Measurements from ENCODE around the gene NBPF1. TPM values are rescaled to one million over a fixed set of nuclear protein-coding genes. Genes with fewer than 3 reads are reported as not detected.

Gene NBPF1
- total and polyA plus RNA-seq, 9 of the 15 experiments (the other 6 are each of a cell fraction or from before 2014, with no cell fraction given), result 5.2 to 42.6 (median 24.1) TPM

DNA sequence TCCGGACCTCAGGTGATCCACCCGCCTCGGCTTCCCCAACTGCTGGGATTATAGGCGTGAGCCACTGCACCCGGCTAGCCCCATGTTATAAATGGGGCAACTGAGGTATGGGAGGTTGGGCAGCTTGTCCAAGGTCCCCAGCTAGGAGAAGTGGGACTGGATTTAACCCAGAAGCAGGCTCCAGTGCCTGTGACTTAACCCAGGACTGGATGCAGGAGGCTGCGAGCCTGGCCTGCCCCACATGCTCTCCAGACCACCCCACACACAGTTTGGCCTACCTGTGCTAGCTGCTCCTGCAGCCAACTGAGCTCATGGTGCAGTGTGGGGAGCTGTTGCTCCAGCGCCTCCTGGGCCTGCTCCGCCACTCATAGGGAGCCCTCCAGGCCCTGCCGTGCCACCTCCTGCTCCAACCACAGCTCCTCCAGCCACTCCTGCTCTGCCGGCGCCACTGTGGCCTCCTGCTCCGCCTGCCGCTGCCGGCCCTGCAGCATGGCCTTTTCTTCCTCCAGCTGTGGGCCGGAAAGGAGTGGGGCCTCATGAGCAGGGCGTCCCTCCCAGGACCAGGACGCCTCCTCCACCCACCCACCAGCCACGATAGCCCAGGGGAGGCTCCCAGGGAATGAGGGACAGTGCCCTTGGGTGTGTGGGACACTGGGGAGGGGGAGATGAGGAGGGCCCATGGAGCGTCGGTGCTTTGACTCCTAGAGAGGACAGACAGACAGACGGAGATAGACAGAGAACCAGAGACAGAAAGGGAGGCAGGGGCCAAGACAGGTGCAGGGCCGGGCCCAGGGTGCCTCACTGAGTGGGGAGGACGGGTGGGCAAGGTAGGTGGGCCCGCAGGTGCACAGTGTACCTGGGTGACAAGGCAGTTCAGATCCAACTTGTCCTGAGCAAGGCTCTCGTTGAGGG is 12.4 kb upstream of the NBPF1 start (continued):
- TF ChIP-seq, protein P1, sequence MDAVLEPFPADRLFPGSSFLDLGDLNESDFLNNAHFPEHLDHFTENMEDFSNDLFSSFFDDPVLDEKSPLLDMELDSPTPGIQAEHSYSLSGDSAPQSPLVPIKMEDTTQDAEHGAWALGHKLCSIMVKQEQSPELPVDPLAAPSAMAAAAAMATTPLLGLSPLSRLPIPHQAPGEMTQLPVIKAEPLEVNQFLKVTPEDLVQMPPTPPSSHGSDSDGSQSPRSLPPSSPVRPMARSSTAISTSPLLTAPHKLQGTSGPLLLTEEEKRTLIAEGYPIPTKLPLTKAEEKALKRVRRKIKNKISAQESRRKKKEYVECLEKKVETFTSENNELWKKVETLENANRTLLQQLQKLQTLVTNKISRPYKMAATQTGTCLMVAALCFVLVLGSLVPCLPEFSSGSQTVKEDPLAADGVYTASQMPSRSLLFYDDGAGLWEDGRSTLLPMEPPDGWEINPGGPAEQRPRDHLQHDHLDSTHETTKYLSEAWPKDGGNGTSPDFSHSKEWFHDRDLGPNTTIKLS (IDR thresholded peaks at IDR 0.05; ENCODE audit: borderline replicate concordance, low read depth), result no peak
- no peak for TF ChIP-seq ZNF121 (CRISPR knock-in tag; conservative IDR thresholded peaks at IDR 0.05)
- no peak for TF ChIP-seq NCOA2 (IDR thresholded peaks at IDR 0.05; ENCODE audit: partially characterized antibody in 2 of 2)
- no peak for TF ChIP-seq ZNF586 (CRISPR knock-in tag; conservative IDR thresholded peaks at IDR 0.05)
- no peak; the same call in 1 of the 2 replicates for TF ChIP-seq POLR2A (conservative IDR thresholded peaks at IDR 0.05)
- TF ChIP-seq WHSC1 (IDR thresholded peaks at IDR 0.05; ENCODE audit: low read length), result peak; percentile 38
- TF ChIP-seq PML (IDR thresholded peaks at IDR 0.05; ENCODE audit: low read length), result no peak
- TF ChIP-seq, protein P2, sequence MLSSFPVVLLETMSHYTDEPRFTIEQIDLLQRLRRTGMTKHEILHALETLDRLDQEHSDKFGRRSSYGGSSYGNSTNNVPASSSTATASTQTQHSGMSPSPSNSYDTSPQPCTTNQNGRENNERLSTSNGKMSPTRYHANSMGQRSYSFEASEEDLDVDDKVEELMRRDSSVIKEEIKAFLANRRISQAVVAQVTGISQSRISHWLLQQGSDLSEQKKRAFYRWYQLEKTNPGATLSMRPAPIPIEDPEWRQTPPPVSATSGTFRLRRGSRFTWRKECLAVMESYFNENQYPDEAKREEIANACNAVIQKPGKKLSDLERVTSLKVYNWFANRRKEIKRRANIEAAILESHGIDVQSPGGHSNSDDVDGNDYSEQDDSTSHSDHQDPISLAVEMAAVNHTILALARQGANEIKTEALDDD (IDR thresholded peaks at IDR 0.05), result no peak
- TF ChIP-seq, protein P3, sequence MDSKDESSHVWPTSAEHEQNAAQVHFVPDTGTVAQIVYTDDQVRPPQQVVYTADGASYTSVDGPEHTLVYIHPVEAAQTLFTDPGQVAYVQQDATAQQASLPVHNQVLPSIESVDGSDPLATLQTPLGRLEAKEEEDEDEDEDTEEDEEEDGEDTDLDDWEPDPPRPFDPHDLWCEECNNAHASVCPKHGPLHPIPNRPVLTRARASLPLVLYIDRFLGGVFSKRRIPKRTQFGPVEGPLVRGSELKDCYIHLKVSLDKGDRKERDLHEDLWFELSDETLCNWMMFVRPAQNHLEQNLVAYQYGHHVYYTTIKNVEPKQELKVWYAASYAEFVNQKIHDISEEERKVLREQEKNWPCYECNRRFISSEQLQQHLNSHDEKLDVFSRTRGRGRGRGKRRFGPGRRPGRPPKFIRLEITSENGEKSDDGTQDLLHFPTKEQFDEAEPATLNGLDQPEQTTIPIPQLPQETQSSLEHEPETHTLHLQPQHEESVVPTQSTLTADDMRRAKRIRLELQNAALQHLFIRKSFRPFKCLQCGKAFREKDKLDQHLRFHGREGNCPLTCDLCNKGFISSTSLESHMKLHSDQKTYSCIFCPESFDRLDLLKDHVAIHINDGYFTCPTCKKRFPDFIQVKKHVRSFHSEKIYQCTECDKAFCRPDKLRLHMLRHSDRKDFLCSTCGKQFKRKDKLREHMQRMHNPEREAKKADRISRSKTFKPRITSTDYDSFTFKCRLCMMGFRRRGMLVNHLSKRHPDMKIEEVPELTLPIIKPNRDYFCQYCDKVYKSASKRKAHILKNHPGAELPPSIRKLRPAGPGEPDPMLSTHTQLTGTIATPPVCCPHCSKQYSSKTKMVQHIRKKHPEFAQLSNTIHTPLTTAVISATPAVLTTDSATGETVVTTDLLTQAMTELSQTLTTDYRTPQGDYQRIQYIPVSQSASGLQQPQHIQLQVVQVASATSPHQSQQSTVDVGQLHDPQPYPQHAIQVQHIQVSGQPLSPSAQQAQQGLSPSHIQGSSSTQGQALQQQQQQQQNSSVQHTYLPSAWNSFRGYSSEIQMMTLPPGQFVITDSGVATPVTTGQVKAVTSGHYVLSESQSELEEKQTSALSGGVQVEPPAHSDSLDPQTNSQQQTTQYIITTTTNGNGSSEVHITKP (IDR thresholded peaks at IDR 0.05; ENCODE audit: partially characterized antibody), result no peak
- no peak for TF ChIP-seq ZNF431 (CRISPR knock-in tag; IDR thresholded peaks at IDR 0.05)
- TF ChIP-seq ZNF274 (IDR thresholded peaks at IDR 0.05; ENCODE audit: borderline replicate concordance, low read depth, low read length), result no peak
- TF ChIP-seq NCOA6 (IDR thresholded peaks at IDR 0.05), result no peak
- TF ChIP-seq, protein P4, sequence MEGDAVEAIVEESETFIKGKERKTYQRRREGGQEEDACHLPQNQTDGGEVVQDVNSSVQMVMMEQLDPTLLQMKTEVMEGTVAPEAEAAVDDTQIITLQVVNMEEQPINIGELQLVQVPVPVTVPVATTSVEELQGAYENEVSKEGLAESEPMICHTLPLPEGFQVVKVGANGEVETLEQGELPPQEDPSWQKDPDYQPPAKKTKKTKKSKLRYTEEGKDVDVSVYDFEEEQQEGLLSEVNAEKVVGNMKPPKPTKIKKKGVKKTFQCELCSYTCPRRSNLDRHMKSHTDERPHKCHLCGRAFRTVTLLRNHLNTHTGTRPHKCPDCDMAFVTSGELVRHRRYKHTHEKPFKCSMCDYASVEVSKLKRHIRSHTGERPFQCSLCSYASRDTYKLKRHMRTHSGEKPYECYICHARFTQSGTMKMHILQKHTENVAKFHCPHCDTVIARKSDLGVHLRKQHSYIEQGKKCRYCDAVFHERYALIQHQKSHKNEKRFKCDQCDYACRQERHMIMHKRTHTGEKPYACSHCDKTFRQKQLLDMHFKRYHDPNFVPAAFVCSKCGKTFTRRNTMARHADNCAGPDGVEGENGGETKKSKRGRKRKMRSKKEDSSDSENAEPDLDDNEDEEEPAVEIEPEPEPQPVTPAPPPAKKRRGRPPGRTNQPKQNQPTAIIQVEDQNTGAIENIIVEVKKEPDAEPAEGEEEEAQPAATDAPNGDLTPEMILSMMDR (IDR thresholded peaks at IDR 0.05 in 2 of 3, conservative IDR thresholded peaks at IDR 0.05 in 1 of 3; ENCODE audit: insufficient read depth in 2 of 3, low read depth in 1 of 3, low read length in 3 of 3), result 0 out of 6 replicates have a peak, but pooled peaks of 1 of the 3 experiments have one; percentile 2
- no peak for TF ChIP-seq HDGF (IDR thresholded peaks at IDR 0.05)
- TF ChIP-seq CCNT2 (IDR thresholded peaks at IDR 0.05; ENCODE audit: borderline replicate concordance, extremely low read depth, insufficient read length, low read depth, low read length), result no peak
- TF ChIP-seq FOXA3 (CRISPR knock-in tag; conservative IDR thresholded peaks at IDR 0.05 in 1 of 2, IDR thresholded peaks at IDR 0.05 in 1 of 2), result peak in 1 of 2 experiments; percentile 80; a peak in 2 of 4 replicates
- TF ChIP-seq MCM3 (IDR thresholded peaks at IDR 0.05), result no peak
- no peak for TF ChIP-seq CXXC5 (CRISPR knock-in tag; IDR thresholded peaks at IDR 0.05)
- no peak for TF ChIP-seq DIDO1 (tag; IDR thresholded peaks at IDR 0.05; ENCODE audit: low read depth)
- no peak for TF ChIP-seq SRF (CRISPR knock-in tag; IDR thresholded peaks at IDR 0.05)
